Uterus (tissue), 2 donors: ENCODE measurements around the gene KCNQ1.

ENCODE experiments used
- POLR2A ChIP-seq, 2 donors: fragments of 450-650 bp; IDR thresholded peaks; one replicate each; pipeline ENCODE4 v1.6.1; 2016; ENCODE audit warnings: antibody characterized with exemption in 2 of 2, mild to moderate bottlenecking in 1 of 2, moderate library complexity in 1 of 2
- TF ChIP-seq, protein P1 (sequence below), 4 experiments: fragments of 200-600 bp in 2 of 4; fragments of 450-650 bp in 2 of 4; sonication (generic) in 2 of 4; IDR thresholded peaks; one replicate each; pipeline ENCODE4 v1.5.1; 2016 to 2019; ENCODE audit warnings: antibody characterized with exemption in 4 of 4, mild to moderate bottlenecking in 2 of 4, moderate library complexity in 1 of 4

- TF ChIP-seq, protein P1, sequence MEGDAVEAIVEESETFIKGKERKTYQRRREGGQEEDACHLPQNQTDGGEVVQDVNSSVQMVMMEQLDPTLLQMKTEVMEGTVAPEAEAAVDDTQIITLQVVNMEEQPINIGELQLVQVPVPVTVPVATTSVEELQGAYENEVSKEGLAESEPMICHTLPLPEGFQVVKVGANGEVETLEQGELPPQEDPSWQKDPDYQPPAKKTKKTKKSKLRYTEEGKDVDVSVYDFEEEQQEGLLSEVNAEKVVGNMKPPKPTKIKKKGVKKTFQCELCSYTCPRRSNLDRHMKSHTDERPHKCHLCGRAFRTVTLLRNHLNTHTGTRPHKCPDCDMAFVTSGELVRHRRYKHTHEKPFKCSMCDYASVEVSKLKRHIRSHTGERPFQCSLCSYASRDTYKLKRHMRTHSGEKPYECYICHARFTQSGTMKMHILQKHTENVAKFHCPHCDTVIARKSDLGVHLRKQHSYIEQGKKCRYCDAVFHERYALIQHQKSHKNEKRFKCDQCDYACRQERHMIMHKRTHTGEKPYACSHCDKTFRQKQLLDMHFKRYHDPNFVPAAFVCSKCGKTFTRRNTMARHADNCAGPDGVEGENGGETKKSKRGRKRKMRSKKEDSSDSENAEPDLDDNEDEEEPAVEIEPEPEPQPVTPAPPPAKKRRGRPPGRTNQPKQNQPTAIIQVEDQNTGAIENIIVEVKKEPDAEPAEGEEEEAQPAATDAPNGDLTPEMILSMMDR (IDR thresholded peaks at IDR 0.05): no peak
- TF ChIP-seq POLR2A (IDR thresholded peaks at IDR 0.05): no peak
Observed at GRCh38 chr11:2406878-2407410, 37.9 kb upstream of the KCNQ1 start.
